HL-60/S4 treated with retinoic acid at 250 ng/mL for 4 days and 3 days (cell line): Measurements from ENCODE around the gene SLC25A13.
"Not testable (repeated sequence)": the region's sequence is repeated elsewhere in the genome, so short reads cannot be mapped to it uniquely, and the experiment has no call there.

ENCODE experiments used
- in situ Hi-C: fragments of 300-500 bp; cut with MboI; formaldehyde crosslinking; loops from 2 replicates; pipeline ENCODE4 v1.7.0; 2022; ENCODE audit warnings: low sequenced_read_pairs

Gene SLC25A13

DNA sequence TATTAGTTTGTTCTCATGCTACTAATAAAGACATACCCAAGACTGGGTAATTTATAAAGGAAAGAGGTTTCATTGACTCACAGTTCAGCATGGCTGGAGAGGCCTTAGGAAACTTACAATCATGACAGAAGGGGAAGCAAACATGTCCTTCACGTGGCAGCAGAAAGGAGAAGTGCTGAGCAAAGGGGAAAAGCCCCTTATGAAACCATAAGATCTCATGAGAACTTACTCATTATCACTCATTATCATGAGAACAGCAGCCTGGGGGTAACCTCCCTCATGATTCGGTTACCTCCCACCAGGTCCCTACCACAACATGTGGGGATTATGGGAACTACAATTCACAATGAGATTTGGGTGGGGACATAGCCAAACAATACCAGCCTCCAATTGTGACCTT lies 4.9 kb upstream of the SLC25A13 start:
- in situ Hi-C loops = not testable (repeated sequence)

DNA sequence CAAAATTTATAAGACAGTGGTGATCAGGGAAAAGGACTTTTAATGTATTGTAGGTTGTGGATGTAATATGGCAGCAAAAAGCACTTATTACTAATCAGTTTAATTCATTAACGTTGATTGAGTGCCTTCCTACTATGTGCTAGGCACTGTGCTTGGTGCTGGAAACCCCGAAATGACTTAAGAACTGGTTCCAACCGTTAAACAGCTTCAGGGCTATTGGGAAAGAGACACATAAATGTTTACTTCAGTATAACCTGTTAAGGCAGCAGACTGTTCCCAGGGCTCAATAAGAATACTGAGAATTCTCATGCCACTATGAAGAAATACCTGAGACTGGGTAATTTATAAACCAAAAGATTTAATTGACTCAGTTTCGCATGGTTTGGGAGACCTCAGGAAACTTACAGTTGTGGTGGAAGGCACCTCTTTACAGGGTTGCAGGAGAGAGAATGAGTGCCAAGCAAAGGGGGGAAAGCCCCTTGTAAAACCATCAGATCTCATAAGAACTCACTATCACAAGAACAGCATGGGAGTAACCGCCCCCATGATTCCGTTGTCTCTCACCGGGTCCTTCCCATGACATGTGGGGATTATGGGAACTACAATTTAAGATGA lies 1.1 kb upstream of the SLC25A13 start:
- in situ Hi-C loops = no loop called here

DNA sequence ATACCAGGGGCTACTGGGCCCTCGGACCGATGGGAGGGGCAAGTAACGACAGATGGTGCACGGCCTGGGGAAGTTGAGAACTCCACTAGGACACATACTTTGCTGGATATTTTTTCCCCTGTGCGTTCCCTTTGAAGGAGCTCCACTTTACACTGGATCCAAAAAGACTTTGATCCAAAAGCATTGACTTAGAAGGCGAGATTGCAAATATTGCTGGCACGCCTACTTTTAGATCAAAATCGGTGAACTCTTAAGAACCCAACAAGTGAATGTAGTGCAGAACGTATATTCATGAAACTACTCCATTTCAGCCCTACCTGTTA lies 436 bp upstream of the SLC25A13 start:
- in situ Hi-C loops = no loop called here

DNA sequence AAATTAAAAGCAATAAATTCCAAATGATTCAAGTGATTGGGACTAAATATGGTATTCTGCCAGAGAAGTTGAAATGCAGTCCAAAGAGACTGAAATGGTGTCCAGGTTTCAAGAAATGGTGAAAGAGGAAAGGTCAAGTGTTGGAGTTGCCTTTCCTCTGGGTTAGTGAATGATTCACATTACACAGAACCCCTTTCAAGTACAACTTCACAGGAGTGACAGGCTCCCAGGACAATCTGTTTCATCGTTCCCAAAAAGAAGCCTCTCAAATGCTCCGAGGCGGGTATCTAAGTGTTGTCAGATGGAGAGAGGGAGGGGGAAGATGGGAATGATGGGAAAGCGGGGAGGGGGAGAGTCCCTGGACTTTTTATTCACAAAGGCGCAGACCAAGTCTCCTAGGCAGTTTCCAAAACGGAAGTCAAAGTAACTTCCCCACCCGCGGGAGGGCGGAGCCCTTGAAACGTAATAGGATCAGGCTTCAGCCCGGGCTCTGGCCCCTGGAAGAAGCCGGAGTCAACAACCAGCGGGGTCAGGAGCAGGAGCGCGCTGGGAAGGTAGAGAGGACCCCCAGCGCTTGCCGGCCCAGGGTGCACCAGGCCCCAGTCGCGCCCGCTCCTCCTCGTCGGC lies 754 bp downstream of the SLC25A13 start:
- in situ Hi-C loops = no loop called here

DNA sequence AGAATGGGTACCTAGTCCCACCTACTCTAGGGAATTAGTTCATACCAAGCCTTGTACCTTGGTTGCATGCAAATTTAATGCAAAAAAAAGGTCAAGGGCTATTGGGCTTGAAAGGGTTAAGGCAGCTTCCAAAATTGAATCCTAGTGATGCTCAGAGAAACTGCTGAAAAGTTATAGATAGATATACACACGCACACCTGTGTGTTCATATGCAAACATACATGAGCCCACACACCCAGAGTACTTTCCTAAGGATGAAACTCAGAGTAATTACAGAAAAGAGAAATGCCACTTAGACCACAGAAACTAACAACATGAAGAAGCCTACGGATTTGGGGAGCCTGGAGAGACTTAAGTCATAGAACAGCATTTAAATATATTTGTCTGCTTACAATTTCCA lies 1.5 kb downstream of the SLC25A13 start:
- in situ Hi-C loops = no loop called here

DNA sequence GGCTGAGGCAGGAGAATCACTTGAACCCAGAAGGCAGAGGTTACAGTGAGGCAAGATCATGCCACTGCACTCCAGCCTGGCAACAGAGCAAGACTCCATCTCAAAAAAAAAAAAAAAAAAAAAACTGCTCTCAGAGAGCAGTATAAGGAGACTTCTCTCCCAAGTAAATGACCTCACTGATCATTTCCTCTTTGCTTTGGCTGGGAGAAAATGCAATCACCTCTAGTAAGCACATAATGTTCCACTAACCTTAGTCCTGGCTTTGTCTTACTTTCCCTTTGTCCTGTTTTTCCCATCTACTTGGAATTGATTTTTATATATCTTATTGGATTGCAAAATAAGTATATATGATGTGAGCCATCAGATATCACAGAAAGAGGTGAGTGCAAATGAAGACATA lies 2.5 kb downstream of the SLC25A13 start:
- in situ Hi-C loops = no loop called here

DNA sequence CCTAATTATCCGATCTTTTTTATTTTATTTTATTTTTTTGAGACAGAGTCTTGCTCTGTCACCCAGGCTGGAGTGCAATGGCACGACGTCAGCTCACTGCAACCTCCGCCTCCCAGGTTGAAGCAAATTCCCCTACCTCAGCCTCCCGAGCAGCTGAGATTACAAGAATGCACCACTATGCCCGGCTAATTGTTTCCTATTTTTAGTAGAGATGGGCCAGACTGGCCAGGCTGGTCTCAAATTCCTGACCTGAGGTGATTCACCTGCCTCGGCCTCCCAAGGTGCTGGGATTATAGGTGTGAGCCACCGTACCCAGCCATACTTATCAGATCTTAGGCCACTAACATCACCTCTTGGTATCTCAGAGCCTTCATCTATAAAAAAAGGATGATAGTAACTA lies 4.9 kb downstream of the SLC25A13 start:
- in situ Hi-C loops = no loop called here

DNA sequence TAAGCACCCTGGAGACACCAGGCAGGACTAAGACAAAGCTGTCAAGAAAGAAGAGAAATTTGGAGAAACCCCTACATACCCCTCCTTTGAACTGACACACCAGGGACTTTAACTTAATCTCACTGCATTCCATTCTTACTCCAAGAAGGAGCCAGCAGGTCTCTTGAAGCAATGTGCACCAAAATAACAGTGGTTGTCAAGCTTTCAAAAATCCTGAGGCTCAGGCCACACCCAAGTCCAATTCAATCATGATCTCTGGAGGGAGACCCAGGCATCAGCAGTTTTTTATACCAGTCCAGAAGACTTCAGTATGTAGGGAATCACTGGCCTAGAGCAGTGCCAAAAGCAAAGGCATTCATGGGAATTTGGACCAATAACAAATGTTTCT lies 6.8 kb downstream of the SLC25A13 start:
- in situ Hi-C loops = no loop called here

DNA sequence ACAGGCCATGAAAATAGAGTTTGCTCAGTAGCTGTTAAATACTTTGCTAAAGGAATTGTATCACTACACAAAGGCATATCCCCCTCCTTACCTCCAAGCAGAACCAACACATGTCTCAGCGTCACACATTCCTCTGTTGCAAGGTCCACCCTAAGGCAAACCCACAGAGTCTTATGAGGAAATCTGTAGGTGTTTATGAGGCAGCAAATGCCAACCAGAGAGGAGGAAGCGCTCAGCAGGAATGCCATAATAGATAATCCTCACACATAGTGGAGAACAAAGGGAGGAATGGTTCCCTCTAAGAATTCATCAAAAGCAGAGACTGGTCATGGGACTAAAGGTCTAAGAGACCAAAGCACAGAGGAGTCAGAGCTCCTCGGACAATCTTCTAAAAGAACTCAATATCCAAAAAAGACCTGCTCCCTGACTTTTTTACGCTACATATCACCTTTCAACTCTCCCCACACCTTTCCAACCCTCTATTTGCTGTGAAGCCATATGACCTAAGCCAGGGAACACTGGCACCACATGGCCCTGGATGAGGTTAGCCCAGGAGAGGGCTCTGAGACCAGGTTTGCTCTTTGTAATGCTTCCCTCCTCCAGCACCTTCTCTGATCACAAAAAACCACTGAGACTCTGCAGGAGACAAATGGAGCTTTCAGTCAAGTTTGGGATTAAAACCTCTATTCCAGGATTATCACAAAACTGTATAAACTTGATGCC lies 7.3 kb downstream of the SLC25A13 start:
- in situ Hi-C loops = no loop called here

DNA sequence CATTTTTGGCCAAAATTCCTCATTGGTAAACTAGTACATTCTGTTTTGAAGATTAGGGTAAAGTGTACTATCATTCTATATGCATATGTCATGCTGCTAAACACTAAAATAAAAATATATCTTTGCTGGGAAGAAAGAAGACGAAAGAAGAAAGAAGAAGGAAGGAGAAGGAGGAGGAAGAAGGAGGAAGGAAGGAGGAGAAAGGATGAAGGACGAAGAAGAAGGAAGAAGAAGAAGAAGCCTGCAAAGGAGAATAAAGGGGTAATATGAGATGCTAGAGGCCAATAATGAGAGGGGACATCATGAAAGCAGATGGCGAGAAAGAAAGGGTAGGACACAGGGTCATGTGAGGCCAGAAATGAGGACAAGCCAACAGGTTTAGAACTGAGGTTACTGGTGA lies 8.0 kb downstream of the SLC25A13 start:
- in situ Hi-C loops = no loop called here

DNA sequence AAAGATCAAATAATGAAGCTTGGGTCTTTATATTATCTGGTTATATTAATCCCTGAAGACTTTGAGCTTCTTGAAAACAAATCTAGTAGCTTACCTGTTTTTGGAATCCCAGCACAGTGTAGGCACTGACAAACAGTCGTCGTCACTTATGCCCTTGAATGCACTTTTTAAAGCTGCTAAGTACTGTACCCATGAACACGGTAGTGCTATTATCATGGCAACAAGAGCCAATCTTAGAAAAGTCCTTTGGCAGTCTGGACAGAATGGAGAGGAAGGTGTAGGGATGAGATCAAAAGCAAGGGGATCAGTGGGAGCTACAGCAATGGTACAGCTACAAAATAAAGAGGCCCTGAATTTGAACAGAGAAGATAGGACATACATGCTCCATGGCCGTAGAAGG lies 9.4 kb downstream of the SLC25A13 start:
- in situ Hi-C loops = no loop called here

DNA sequence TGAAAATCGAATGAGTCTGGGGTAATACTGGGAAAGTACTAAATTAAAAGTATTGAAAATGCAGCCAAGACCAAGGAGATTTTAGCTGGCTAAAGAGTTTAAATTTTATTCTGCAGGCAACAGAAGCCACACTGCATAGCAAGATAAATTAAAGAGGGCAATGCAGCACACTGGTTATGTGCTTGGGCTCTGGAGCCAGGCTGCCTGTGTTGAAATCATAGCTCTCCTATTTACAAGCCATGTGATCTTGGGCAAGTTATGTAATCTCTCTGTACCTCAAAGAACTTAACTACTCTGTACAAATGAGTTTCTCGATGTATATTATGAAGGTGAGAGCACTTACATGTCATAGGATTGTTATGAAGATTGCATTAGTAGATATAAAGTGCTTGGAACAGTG lies 9.9 kb downstream of the SLC25A13 start:
- in situ Hi-C loops = no loop called here

DNA sequence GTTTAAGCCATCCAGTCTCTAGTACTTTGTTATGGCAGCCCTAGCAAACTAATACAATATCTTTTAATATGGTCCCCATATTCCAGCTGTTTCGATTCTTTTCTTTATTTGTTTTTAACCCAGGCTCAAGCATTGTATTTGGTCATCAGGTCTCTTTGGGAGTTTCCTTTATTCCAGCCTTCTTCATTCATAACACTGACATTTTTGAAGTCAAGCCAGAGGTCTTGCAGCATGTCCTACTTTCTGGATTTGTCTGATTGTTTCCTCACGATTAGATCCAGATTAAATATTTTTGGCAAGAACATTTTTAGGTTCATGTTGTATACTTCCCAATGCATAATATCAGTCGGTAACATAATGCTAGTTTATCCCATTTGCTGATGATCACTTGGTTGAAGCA lies 11.8 kb downstream of the SLC25A13 start:
- in situ Hi-C loops = no loop called here

DNA sequence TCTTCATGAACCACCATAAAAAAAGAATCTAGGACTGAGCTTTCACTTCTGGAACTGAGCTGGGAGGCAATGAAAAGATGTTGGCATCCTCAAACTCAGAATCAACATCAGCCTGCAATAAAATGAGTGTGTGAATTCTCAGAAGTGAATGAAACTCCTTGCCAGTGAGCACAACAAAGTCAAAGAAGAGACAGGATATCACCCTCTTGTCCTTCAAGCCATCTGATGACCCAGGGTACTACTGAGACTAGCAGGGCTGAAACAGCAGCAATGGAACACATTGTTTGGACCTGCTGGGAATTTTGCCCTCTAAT lies 13.0 kb downstream of the SLC25A13 start:
- in situ Hi-C loops = no loop called here

DNA sequence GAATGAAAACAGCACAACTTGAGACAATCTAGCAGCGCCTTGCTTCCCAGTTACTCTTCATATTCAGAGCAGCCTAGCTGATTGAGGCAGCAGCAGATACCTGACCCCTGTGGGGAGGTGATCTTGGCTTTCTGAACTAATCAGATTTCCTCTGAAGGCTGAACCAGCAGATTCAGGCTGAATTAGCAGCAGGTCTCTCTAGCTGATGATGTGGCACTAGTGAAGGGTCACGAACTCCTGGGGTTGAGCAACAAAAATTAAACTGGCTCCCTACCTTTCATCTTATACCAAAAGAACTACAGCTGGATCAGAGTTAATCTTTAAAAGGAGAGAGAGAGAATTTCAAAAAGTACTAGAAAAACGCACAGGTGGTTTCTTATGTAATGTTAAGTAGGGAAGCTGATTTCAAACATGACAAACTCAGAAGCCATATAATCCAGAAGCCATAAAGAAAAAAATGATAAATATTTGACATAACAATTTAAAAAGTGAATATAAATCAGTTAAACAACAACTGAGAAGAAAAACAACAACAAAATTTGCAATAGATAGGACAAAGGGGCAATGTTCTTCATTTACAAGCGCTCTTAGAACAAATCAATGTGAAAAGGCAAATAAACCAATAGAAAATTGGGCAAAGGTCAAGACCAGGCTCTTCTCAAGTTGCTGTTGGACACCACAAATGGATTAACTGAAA lies 13.5 kb downstream of the SLC25A13 start:
- in situ Hi-C loops = no loop called here

DNA sequence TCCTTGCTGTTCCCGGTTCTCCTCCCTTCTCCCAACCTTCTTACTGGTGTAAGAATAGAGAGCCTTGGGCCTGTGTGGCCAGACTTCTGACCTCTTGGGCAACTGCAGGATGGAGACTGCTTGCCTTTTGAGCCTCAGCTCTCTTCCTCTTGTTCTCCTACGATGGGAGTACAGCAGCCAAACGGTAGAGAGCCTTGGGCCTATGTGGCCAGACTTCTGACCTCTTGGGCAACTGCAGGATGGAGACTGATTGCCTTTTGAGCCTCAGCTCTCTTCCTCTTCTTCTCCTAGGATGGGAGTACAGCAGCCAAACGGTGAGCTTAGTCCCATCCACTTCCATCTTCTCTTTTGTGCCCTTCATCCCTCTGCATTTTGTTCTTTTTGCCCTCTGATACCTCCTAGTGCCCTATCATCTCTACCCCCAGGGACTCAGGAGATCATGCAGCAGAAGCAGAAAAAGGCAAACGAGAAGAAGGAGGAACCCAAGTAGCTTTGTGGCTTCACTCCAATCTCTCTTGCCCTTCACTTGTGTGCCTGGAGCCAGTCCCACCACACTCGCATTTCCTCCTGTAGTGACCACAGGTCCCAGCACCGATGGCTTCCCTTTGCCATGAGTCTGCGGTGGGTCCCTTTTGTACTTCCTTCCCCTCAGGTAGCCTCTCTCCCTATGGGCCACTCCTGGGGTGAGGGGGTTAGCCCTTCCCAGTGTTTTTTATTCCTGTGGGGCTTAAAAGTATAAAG lies 15.3 kb downstream of the SLC25A13 start:
- in situ Hi-C loops = no loop called here

DNA sequence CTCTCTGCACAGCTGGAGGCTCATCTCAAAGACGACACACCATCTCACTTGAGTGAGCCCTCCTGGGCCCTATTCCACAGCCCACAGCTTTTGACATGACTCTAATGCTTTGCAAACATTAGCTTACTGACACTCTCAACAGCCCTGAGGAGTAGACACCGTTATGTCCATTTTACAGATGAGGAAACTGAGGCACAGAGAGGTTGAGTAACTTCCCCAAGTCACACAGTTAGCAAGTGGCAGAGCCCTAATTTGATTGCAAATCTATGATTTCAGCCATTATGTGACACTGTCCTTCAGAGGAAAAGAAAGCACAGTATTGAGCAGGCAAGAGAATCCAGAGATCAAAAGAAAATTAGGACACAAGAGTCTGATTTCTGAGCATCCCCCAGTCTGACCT lies 16.0 kb downstream of the SLC25A13 start:
- in situ Hi-C loops = no loop called here

DNA sequence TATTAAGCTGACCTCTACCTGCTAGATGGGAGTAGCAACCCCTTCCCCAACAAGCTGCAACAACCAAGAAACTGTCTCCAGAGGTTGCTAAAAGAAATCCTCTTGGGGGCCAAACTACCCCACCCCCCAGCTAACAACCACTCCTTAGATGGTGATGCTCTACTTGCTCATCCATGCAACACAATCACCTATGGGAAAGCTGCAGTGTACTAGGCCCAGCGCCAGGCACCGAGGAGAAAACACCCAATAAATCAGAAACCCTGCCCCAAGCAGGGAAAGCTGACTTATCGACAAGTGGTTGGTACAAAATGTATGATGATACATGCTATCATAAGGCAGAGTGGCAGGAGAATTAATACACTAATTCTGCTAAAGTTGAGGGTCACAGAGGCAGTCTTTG lies 17.3 kb downstream of the SLC25A13 start:
- in situ Hi-C loops = no loop called here

DNA sequence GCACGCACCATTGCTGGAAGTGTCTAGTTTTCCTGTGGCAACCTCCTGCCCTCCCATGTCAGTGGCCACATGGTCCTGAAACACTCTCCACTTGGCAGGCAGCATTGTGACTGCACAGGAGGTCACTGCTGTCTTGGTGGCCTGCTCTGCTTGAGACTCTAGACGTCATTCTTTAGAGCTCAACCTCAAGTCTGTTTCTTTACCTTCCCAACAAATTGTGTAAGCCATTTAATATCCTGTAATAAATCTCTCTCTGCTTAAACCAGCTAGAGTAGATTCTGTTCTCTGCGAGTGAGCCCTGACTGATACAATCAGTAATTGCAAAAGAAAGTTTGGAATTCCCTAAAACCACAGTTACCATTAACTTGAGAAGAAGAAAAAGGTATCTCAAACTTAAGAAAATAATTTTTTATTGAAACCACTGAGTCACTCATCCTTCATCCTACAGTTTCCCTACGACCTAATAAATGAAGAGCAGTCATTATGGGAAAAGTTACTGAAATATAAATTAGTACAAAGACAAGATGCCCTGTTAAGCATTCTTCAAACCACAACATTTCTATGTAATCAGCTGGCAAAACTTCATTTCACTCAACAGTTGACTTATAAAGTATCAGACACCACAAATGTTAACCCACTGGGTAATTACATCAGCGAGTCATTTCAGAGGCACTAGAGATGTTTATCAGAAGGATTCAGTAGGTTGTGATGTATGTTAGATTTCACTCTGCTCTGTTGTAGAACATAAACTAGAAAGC lies 18.0 kb downstream of the SLC25A13 start:
- in situ Hi-C loops = no loop called here

DNA sequence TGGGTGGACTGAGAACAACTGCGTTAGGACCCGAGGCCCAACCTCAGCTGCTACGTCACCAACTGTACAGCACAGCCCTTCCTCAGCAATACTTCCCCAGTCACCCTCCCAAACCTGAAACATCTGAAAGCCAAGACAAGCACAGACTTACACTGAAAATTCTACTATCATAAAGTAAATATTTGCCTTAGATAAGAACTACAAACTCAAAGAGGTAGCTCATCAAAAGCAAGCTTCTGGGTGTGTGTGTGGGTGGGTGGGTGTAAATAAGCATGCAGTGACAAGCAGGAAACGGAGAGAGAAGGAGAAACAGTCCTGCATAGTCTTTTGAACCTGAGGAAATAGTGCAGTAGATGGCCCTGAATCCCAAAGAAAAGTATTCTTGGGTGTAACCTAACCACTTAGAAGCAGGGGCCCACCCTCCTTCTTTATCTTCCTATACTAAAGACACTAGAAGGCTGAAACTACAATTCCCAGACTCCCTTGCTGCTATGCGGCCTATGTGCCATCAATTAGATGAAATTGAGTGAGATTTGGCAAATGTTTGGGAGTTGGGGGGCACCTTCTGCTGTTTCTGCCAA lies 18.7 kb downstream of the SLC25A13 start:
- in situ Hi-C loops = no loop called here
